Adrenal gland (tissue), 5 donors: ENCODE data around the gene MKKS.

Experiments used
- POLR2A ChIP-seq, 2 donors: fragments of 450-650 bp; IDR thresholded peaks; one replicate each; pipeline ENCODE4 v1.6.1; 2017; ENCODE audit warnings: antibody characterized with exemption in 2 of 2, mild to moderate bottlenecking in 2 of 2, moderate library complexity in 1 of 2
- TF ChIP-seq, protein P1 (sequence below), 6 experiments: fragments of 450-650 bp in 4 of 6; fragments of 200-600 bp in 2 of 6; sonication (generic) in 1 of 6; IDR thresholded peaks; 1 replicate in 5 of 6; 2 replicates in 1 of 6; pipeline versions ENCODE4 v1.5.1 to v1.8.0; 2016 to 2021; ENCODE audit warnings: antibody characterized with exemption in 6 of 6, mild to moderate bottlenecking in 2 of 6, moderate library complexity in 1 of 6
- donor health status: DM: no; HTN: no; CAD: no.

DNA sequence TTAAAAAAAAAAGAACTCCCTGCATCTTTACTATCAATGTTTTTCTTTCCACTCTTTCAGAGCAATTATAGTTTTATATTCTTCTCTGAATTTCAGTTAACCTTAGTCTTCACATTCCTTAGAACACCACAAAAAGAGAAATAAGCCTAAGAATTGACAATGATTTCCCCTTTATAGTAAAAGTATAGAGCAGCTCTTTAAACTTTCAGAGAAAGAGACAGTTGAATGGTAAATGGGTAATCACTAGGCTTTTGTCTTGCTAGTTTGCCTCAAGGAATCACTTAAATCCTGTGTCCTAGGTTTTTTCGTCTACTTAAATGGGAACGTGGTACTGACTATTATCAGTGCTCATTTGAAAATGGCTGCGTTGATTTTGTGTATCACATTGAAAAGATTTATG, 32.8 kb upstream of the MKKS start:
- TF ChIP-seq, protein P1, sequence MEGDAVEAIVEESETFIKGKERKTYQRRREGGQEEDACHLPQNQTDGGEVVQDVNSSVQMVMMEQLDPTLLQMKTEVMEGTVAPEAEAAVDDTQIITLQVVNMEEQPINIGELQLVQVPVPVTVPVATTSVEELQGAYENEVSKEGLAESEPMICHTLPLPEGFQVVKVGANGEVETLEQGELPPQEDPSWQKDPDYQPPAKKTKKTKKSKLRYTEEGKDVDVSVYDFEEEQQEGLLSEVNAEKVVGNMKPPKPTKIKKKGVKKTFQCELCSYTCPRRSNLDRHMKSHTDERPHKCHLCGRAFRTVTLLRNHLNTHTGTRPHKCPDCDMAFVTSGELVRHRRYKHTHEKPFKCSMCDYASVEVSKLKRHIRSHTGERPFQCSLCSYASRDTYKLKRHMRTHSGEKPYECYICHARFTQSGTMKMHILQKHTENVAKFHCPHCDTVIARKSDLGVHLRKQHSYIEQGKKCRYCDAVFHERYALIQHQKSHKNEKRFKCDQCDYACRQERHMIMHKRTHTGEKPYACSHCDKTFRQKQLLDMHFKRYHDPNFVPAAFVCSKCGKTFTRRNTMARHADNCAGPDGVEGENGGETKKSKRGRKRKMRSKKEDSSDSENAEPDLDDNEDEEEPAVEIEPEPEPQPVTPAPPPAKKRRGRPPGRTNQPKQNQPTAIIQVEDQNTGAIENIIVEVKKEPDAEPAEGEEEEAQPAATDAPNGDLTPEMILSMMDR (IDR thresholded peaks at IDR 0.05): no peak
- no peak for TF ChIP-seq POLR2A (IDR thresholded peaks at IDR 0.05)
